ENCODE data around the gene EFS.
"Not testable (repeated sequence)": the region's sequence is repeated elsewhere in the genome, so short reads cannot be mapped to it uniquely, and the experiment has no call there.

The EFS gene

DNA sequence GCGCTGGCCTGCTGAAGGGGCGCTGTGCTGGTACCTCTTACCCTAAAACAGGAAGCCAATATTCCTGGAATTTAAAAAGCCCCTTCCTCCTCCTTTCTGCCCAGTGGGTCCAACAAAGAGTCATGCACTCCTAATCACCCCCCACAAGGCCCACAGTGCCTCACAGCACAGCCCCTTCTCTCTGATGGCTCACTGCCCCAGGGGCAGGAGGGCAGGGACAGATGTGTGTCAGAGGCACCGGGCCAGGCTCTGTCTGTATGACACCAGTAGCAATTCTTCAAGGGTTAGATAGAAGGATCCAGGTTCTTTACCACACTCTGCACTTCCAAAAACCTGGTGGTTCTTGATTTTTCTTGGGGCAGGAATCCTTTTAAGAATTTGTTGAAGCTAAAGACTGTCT is 34.2 kb upstream of the EFS start:
- no peak for DNase-seq

DNA sequence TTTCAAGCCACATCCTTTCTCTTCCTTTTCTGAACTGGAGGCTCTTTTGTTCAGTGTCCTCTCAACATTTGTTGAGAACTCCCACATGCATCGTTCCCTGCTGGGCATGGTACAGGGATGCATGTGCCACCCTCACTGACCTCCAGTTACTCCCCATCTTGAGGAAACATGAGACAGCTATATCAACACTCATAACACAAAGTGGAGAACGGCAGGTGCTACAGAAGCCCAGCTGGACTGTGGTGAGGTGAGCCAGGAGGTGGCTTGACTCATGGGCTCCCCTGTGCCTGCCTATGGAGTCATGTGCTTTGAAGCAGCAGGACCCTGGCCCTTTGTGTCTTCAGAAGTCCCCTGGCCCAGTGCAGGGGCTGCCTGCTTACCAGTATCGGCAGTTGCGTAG is 33.4 kb upstream of the EFS start:
- DNase-seq, result no peak

DNA sequence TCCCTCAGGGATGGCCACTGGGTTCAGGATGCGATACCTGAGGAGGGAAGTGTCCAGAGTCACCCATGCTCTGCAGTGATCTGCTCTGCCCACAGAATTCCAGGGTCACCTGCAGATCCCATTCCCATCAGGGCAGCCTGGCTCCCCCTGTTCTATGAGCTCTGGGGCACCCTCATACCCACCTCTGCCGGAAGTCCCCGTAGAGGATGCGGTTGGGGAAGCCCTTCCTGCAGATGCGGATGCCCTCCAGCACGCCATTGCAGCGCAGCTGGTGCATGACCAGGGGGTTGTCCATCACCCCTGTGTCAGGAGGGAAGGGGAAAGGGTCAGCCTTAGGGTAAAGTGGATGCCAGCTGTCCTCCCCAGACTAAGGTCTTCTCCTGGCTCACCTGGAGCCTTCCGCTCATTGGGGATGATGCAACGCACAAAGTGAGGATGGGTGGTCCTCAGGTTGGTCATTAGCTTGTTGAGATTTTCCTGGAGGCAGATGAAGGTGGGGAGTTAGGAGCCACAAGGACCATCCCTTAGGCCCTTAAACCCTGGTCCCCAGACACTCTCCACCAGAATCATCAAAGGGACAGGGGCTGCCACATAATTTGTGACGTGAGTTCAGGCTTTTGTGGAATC is 31.9 kb upstream of the EFS start:
- DNase-seq, result no peak

DNA sequence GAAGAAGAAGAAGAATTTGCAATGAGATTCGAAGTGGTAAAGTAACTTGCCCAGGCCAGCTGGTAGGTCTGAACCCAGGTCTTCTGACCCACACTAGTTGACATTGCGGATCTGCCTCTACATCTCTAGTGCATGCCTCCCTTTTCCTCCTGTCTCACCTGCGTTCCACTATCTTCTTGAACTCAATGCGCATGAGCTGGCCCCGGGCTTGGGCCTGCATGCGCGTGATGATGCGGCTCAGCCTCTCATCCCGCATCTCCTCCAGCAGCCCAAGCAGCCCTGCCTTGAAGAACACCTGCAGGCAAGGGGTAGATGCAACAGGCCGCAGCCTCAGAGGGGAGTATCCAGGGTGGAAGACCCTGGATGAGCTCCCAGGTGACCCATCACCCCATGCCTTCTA is 31.2 kb upstream of the EFS start:
- no peak for DNase-seq

DNA sequence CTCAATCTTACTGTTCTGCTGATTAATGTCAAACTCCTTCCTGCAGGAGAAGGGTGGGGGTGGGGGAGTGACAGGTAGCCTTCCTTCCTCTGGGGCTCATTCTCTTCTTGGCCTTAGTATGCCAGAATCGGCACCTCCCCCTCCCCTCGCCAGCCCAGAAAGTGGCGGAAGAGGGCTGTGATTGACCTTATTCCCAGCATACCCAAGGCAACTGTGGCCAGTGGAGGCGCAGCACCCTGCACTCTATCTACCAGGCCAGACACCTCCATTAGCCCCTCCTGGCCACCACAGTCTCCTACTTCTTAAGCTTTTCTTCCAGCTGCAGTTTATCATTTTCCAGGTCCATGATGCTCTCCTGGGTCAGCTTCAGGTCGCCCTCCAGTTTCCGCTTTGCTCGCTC is 27.6 kb upstream of the EFS start:
- DNase-seq, result no peak

DNA sequence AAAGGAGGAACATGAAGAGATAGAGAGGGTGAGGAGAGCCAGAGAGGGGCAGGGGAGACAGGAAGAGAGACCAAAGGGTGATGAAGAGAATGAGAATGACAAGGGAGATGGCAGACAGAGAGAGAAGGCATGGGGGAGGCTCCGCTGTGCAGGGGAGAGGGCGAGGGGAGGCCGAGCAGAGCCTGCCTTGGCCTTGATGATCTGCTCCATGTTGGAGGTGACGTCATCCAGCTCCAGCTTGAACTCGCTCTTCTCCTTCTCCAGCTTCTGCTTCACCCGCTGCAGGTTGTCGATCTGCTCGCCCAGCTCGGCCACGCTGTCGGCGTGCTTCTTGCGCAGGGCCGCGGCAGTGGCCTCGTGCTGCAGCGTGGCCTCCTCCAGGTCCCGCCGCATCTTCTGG is 24.9 kb upstream of the EFS start:
- not testable (repeated sequence) for DNase-seq

DNA sequence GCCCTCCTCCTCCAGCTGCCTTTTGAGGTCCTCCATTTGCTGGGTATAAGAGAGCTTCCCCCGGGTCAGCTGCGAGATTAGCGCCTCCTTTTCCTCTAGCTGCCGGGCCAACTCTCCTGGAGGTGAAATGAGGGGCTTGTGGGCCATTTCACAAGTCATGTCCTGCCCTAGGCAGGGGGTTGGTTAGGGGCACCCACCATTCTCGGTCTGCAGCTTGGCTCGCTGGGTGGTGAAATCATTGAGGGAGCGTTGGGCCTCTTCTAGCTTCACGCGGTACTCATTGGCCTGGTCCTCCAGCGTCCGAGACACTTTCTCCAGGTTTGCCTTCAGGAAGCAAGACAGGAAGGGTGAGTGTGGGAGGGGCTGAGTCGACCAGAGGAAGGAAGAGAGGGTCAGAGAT is 24.4 kb upstream of the EFS start:
- no peak for DNase-seq

DNA sequence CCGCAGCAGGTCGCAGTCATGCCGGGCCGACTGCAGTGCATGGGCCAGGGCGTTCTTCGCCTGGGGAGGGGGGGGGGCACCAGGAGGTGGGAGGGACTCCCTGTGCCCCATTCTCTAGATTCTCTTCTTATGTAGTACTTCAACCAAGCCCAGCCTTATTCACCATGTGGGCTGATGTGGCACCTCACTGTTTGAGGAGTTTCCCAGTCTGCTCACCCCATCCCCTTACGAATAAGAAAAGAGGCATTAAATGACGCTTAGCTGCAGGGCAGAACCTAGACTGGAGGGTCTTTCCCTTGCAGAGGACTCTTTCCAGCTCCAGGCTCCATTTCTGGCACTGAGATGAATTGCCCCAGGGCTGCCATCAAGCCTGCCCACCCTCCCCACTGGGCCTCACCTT is 24.0 kb upstream of the EFS start:
- no peak for DNase-seq

DNA sequence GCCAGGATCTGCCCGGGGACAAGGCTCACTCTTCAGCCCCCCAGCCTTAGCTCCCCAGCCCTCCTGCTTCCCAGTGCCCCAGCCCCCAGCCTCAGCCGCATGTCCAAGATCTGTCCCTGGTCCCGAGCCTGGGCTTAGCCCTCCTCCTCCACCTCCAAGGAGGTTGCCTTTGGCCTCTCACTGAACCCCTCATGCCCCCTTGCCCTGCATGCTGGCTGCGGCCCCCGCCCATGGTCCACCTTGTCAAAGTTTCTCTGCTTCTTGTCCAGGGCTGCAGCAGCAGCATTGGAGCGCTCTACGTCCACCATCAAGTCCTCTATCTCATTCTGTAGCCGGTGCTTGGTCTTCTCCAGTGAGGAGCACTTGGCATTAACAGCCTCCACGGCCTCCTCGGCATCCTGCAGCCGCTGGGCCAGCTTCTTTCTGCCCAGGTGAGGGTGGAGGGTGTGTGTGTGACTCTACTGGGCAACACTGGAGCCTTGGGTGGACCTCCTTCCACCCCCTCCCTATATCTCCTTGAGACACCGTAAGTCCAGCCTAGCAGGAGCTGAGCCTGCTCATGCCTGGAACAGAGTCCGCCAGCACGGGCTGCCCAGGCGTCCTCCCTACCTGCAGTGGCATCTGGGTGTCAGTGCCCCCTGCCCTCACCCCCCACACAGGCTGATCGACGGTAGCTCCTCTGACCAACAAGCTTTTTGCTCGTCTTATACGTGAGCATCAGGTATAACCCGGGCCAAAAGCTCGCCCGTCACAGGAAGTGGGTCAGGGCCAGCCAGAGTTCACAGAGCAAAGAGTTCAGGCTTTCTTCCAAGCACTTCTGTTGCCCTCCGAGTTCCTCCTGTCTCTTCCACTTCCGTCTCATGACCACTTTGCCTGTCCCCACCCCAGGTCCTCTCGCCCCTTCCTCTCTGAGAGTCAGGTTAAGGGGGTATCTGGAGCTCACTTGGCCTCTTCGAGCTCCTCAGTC is 23.2 kb upstream of the EFS start:
- DNase-seq, result no peak

DNA sequence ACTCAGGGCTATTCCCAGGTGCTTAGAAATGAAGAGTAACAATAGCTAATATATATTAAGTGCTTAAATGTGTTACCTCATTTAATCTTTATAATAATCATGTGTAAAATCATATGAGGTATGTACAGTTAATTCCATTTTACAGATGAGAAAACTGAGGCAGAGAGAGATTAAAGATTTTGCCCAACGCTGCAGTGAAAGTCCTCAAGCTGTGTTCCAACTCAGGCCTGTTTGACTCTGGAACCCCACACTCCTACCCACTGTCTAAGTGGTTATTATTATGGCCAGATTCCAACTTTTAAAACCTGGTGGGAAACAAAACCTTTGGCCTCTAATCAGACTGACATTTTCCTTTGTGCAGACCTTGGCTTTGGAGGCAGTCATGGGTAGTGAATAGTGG is 22.0 kb upstream of the EFS start:
- no peak for DNase-seq

DNA sequence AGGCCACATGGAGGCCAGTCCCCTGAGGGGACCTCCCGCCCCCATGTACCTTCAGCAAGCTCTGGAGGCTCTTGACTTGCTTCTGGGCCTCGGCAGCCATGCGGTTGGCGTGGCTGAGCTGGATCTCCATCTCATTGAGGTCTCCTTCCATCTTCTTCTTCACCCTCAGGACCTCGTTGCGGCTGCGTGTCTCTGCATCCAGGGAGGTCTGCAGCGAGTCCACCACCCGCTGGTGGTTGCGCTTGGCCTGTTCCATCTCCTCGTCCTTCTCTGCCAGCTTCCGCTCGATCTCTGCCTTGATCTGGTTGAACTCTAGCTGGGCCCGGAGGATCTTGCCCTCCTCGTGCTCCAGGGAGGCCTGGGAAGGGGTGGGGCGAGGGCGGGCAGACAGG is 21.3 kb upstream of the EFS start:
- DNase-seq, result not testable (repeated sequence)

DNA sequence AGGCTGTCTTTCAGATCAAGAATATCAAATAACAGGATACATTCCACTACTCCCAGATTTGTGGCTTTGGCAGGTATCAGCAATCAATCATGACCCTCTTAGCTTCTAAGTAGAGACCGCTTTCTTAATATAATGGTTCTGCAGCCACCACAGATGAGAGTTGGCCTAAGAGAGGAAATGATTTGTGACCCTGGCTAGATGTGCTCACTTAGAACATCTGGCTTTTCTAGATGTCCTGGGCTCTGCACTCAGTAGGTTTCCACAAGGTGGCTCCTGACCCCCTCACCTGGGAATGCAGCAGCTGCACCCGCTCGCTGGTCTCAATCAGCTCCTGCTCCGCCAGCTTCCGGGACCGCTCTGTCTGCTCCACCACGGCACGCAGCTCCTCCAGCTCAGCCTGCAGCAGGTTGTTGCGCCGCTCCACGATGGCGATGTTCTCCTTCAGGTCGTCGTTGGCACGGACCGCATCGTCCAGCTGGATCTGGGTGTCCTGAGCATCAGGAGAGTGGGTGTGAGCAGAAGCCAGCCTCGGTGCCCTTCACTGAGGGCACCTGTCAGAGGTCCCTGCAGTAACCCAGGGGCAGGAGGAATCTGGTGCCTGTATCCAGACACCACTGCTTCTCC is 20.8 kb upstream of the EFS start:
- no peak for DNase-seq

DNA sequence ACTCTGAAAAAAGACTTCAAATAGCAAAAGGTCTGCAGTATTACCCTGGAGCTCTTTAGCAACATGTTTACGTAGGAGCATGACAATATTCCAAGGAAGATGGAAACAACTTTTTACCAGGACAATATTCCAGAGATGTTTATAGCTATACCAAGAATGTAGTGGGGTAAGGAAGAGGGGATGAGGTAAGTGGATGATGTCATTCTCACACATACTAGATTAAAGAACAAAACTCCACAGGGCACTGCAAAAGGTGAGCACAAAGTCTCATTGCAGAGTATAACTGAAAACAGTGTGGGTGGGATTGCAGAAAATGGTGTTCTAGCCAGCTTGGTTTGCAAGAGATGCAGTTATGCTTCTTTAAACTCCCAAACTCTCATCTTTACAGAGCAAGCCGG is 20.3 kb upstream of the EFS start:
- no peak for DNase-seq

DNA sequence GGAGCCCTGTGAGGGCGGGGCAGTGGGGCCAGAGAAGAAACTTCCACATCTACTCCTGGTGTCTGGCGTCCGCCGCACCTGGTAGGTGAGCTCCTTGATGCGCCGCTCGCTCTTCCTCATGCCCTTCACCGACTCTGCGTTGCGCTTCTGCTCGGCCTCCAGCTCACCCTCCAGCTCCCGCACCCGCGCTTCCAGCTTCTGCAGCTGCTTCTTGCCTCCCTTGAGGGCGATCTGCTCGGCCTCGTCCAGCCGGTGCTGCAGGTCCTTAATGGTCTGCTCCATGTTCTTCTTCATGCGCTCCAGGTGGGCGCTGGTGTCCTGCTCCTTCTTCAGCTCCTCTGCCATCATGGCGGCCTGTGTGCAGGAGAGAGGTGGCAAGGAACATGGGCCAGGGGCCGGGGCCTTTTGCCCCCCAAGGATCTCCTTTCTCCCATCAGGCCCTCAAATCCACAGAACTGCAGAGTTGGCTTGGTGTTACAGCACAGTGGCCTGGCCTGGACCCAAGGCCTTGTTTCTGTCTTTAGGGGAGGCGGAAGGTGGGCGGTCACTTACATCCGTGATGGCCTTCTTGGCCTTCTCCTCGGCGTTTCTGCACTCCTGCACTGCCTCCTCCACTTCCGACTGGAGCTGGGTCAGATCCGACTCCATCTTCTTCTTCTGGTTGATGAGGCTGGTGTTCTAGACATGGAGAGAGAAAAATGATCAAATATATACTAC is 19.6 kb upstream of the EFS start:
- no peak for DNase-seq

DNA sequence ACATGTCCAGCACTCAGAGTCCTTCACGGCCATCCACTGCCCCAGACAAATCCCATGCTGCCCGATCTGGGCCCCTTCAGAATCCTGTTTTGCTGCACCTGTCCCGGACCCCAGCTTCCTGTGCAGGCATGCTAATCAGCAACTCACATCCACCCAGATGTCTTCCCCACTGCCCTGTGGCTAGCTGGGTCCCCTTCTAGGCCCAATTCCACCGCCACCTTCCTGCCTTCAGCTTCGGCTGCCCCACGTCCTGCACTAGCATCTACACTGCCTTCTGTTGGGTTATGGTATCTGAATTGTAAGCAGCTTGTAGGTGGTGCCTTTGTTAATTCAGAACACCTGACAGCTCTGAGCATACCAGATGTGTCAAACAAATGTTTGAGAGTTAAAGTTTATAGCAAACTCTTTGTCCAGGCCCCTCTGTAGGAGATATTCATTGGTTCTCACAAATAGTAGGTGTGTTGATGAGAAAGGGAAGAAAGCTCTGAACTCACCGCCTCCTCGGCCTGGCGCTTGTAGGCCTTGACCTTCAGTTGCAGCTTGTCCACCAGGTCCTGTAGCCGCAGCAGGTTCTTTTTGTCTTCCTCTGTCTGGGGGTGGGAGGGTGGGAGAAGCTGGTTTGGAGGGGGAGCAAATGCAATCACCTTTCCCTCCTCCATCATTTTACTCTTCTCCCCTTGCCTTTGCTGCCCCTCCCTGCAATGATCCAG is 17.9 kb upstream of the EFS start:
- DNase-seq, result no peak

DNA sequence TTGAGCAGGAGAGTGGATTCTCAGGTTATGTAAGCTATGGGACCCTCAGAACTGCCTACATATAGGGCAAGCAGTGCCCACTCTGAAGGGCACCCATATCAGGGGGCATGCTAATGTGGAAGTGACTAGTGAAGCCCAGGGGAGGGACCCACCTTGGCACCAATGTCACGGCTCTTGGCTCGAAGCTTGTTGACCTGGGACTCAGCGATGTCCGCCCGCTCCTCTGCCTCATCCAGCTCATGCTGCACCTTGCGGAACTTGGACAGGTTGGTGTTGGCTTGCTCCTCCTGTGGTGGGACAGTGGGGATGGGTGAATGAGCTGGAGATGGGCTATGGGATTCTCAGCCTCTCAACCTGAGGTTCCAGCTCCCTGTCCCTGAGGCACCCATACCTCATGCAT is 17.3 kb upstream of the EFS start:
- no peak for DNase-seq

DNA sequence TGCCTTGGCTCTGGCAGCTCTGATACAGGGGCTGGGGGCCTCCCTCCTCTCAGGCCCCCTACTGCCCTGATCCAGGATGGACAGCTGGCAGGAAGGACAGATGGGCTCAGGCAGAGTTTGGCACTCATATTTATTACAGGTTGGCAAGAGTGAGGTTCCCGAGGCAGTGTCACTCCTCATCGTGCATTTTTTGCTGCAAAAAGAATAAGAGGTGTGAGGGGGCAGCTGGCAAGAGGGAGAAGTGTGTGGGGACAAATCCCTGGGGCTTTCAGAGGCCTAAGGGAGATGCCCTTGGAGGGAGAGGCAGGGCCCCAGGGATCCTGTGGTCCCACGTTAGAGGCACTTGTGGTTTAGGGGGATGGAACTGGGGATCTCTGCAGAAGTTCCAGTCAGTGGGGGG is 16.9 kb upstream of the EFS start:
- DNase-seq, result no peak

DNA sequence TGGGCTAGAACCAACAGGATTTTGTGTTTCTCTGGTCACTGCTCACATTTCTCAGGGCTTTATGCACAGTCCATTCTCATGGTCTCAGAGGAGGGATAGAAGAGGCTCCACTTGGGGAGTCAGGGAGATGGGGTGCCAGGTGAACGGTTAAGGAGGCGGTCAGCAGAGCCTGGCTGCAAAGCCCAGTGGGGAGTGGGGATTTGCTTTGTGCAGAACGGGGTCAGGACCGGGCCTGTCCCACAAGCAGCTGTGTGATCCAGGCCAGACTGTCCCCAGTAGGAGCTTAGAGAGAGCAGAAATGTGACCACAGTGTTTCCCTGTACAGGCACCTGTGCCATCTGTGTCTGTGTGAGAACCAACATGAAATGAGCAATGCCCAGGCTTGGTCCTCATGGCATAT is 16.0 kb upstream of the EFS start:
- no peak for DNase-seq

DNA sequence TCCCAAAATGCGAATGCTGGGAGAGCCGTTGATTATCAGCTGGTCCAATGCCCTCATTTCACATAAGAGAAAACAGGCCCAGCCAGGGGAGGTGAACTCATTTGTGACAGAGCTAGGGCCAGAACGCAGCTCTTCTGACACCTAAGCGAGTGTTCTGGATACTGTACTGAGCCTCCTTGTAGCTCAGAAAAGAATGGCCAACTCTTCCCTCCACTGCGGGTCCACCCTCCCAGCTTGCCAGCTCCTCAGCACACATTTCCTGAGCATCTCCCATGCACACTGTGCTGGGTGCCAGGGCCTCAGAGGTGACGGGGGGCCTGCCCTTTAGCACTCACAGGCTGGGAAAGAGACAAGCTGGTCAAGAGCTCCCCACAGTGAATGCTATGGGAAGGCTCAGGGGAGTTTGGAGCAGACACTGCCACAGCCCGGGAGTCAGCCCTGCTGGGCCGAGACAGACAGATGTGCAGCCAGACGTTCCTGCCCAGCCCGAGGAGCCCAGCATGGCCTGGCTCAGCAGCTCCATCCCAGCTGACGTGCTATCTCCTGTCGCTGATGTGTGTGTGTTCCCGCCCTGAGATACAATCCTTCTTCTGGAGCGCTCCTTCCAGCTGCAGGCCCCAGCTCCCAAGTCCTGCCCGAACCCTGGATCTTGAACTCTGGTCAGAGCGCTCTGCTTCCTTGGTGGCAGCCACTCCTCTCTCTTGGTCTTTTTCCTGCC is 15.4 kb upstream of the EFS start:
- DNase-seq, result no peak

DNA sequence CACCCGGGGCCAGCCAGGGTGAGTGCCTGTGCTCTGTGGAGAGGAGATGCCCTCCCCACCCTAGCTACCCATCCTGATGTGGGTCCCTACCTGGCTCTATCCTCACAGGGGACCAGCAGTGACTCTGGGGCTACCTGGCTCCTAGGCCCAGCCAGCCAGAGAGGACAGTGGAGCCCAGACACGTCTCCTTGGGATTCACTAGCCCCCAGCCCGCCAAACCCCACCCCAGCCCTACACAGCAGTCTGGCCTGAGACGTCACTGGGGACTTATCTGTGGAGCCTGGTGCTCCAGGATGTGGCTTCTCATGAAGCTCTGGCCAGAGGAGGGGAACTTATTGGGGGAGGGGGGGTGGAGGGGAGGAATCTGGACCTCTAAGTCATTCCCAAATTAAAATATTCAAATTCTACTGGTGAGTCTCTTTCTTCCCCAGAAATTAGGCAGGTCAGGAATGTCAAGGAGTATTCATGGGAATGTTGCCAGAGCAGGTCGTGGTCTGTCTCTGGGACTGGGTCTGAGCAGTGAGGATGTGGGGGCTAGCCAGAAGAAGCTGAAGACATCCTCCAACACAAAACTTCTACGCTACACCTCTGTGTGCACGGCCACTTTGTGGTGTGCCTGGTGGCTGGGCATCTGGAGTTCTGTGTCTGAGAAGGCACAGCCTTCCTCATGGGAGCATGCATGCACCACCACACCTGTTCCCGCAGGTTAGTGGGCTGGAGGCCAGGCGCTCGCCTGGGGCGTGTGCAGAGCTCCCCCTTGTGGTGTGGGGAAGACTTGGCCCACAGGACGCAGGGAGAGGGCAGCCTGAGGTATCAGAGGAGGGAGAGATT is 14.6 kb upstream of the EFS start:
- peak; percentile 61 for DNase-seq

DNA sequence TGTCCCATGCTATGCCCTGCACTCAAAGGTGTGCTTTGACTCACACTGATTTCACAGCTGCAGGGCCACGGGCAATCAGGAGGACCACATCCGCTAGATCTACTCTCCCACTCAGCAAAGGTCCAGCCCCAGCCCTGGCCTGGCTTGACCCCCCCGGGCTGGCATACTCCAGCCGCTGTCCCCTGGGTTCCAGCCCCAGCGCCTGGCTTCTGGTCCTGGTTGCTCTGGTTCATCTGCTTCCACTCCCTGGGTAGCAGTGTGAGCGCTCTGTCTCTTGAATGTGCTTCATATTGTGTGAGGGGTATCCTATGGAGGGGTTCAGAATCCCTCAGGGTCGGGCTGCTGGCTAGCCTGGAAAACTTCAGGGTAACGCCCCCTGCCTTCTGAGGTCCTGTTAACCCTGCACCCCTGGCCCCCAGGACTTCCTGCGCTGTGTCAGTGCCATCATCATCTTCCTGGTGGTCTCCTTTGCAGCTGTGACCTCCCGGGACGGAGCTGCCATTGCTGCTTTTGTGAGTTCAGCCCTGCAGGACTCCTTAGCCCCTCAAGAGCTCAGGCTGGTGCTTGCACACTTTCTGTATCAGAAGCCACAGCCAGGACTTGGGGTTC is 13.7 kb upstream of the EFS start:
- no peak for DNase-seq

Data from activated CD4-positive, alpha-beta T cell treated with anti-CD3 and anti-CD28 coated beads, Interleukin-2, amount 50 U/mL, for 16 hours (primary cell).